ENCODE measurements around the gene HS6ST3. TPM values are rescaled to one million over a fixed set of nuclear protein-coding genes. Genes with fewer than 3 reads are reported as not detected.

HS6ST3 gene
- total RNA-seq, 1 donor from 2014 or later, result 3.0 TPM

- no peak for TF ChIP-seq CTCF (IDR thresholded peaks at IDR 0.05)
- H3K27ac ChIP-seq, result no peak overlapping the region
- DNase-seq (ENCODE audit: low spot score in 2 of 2), result no peak
- no peaks in the 10 kb centered on the region for H3K27me3 ChIP-seq
- H3K4me1 ChIP-seq, result no peaks in the 10 kb centered on the region
- no peaks in the 10 kb centered on the region for H3K9me3 ChIP-seq
- H3K36me3 ChIP-seq, result no peaks in the 10 kb centered on the region
- no peak overlapping the region for H3K4me3 ChIP-seq
- intact Hi-C loops (cut with DNase I), result no loop called here
These were observed 707.2 kb downstream of the HS6ST3 start for GRCh38 chr13:96797136-96797535.

GRCh38 chr13:96803456-96804100 is 713.7 kb downstream of the HS6ST3 start:
- intact Hi-C loops (cut with DNase I), result no loop called here
- H3K27ac ChIP-seq, result no peak overlapping the region
- no peak for DNase-seq (ENCODE audit: low spot score in 2 of 2)
- no peaks in the 10 kb centered on the region for H3K9me3 ChIP-seq
- H3K4me3 ChIP-seq, result no peak overlapping the region
- H3K27me3 ChIP-seq, result no peaks in the 10 kb centered on the region
- H3K36me3 ChIP-seq, result no peaks in the 10 kb centered on the region
- H3K4me1 ChIP-seq, result peaks cover 0 to 15% of the 10 kb centered on the region in 2 donors
- TF ChIP-seq CTCF (IDR thresholded peaks at IDR 0.05), result no peak

GRCh38 chr13:96804174-96804573 is 714.3 kb downstream of the HS6ST3 start:
- H3K4me1 ChIP-seq, result peaks cover 0 to 19% of the 10 kb centered on the region in 2 donors
- no peak overlapping the region for H3K27ac ChIP-seq
- H3K4me3 ChIP-seq, result no peak overlapping the region
- H3K9me3 ChIP-seq, result no peaks in the 10 kb centered on the region
- no peaks in the 10 kb centered on the region for H3K27me3 ChIP-seq
- H3K36me3 ChIP-seq, result no peaks in the 10 kb centered on the region
- no peak for DNase-seq (ENCODE audit: low spot score in 2 of 2)
- TF ChIP-seq CTCF (IDR thresholded peaks at IDR 0.05), result no peak
- intact Hi-C loops (cut with DNase I), result no loop called here

- H3K4me3 ChIP-seq, result no peak overlapping the region
- peak overlapping the region in 1 of 2 donors; percentile 75 for H3K27ac ChIP-seq
- H3K27me3 ChIP-seq, result no peaks in the 10 kb centered on the region
- DNase-seq (ENCODE audit: low spot score in 2 of 2), result no peak
- no peaks in the 10 kb centered on the region for H3K9me3 ChIP-seq
- peaks cover 5 to 39% of the 10 kb centered on the region in 2 donors for H3K4me1 ChIP-seq
- TF ChIP-seq CTCF (IDR thresholded peaks at IDR 0.05), result no peak
- H3K36me3 ChIP-seq, result no peaks in the 10 kb centered on the region
- intact Hi-C loops (cut with DNase I), result no loop called here
These were observed 716.8 kb downstream of the HS6ST3 start for GRCh38 chr13:96806746-96807145.

GRCh38 chr13:96809366-96810096 is 719.6 kb downstream of the HS6ST3 start:
- intact Hi-C loops (cut with DNase I), result loop anchor here (2.0 kb wide), 1 partner anchor 29 kb away; no protein-coding TSS in a partner anchor
- peak overlapping the region; percentile 75 to 76 for H3K27ac ChIP-seq
- TF ChIP-seq CTCF (IDR thresholded peaks at IDR 0.05), result no peak

More at GRCh38 chr13:96809366-96810096, 719.6 kb downstream of the HS6ST3 start:
- Histone ChIP-seq H3K9me3 (peaks cover 0 to 5% of the 10 kb centered on the region in 2 donors), H3K27me3 (no peaks in the 10 kb centered on the region), H3K36me3 (no peaks in the 10 kb centered on the region), H3K4me1 (peaks cover 5 to 48% of the 10 kb centered on the region in 2 donors), H3K4me3 (no peak overlapping the region)
- no peak for DNase-seq (ENCODE audit: low spot score in 2 of 2)
